K562 (cell line): Measurements from ENCODE around the gene SEPTIN8.

Source experiments
- CHD1 ChIP-seq: fragments of 200-600 bp; sonication (generic); IDR thresholded peaks from one replicate; pipeline ENCODE4 v1.6.1; 2012; ENCODE audit warnings: mild to moderate bottlenecking, moderate library complexity, low read length, inconsistent platforms
- PML ChIP-seq: IDR thresholded peaks from 2 replicates; pipeline ENCODE4 v1.6.1; 2012; ENCODE audit warnings: low read length, inconsistent platforms
- ZNF316 ChIP-seq: fragments of 450-650 bp; IDR thresholded peaks from 2 replicates; pipeline ENCODE4 v1.6.1; 2016
- ZNF318 ChIP-seq, 2 experiments: fragments of 450-650 bp; IDR thresholded peaks; 2 replicates each; pipeline ENCODE4 v1.6.1; 2016; ENCODE audit warnings: mild to moderate bottlenecking in 2 of 2, borderline replicate concordance in 1 of 2, low read depth in 1 of 2, moderate library complexity in 1 of 2
- TF ChIP-seq, protein P1 (sequence below), 3 experiments: IDR thresholded peaks in 2 of 3; conservative IDR thresholded peaks in 1 of 3; 2 replicates each; pipeline ENCODE4 v1.5.1; 2011 to 2012; ENCODE audit warnings: low read length in 3 of 3, mild to moderate bottlenecking in 3 of 3, control low read depth in 2 of 3, improper control_type of control experiment in 1 of 3, inconsistent platforms in 1 of 3, low read depth in 1 of 3, mixed read lengths in 1 of 3, moderate library complexity in 1 of 3; ENCODE audit not compliant: insufficient read depth in 2 of 3

- TF ChIP-seq, protein P1, sequence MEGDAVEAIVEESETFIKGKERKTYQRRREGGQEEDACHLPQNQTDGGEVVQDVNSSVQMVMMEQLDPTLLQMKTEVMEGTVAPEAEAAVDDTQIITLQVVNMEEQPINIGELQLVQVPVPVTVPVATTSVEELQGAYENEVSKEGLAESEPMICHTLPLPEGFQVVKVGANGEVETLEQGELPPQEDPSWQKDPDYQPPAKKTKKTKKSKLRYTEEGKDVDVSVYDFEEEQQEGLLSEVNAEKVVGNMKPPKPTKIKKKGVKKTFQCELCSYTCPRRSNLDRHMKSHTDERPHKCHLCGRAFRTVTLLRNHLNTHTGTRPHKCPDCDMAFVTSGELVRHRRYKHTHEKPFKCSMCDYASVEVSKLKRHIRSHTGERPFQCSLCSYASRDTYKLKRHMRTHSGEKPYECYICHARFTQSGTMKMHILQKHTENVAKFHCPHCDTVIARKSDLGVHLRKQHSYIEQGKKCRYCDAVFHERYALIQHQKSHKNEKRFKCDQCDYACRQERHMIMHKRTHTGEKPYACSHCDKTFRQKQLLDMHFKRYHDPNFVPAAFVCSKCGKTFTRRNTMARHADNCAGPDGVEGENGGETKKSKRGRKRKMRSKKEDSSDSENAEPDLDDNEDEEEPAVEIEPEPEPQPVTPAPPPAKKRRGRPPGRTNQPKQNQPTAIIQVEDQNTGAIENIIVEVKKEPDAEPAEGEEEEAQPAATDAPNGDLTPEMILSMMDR (IDR thresholded peaks at IDR 0.05 in 2 of 3, conservative IDR thresholded peaks at IDR 0.05 in 1 of 3; ENCODE audit: insufficient read depth in 2 of 3, low read depth in 1 of 3, low read length in 3 of 3): no peak
- TF ChIP-seq ZNF318 (IDR thresholded peaks at IDR 0.05; ENCODE audit: borderline replicate concordance in 1 of 2, low read depth in 1 of 2) (no peak), CHD1 (no peak), ZNF316 (no peak), PML (no peak)
These were observed 15.5 kb downstream of the SEPTIN8 start for GRCh38 chr5:132761321-132762240.
